ENCODE data around the gene TRA2B.
A peak's percentile ranks its signal among the peaks of the same experiment; 100 is the strongest.

Gene TRA2B

GRCh38 chr3:185966655-185967054 is 28.8 kb upstream of the TRA2B start:
- Histone ChIP-seq H3K4me3 (ENCODE audit: severe bottlenecking) (no peak overlapping the region), H3K27me3 (ENCODE audit: insufficient read depth, poor library complexity, severe bottlenecking) (no peaks in the 10 kb centered on the region), H3K4me1 (ENCODE audit: insufficient read depth, poor library complexity, severe bottlenecking) (no peaks in the 10 kb centered on the region), H3K36me3 (ENCODE audit: low read depth) (no peaks in the 10 kb centered on the region), H3K9me3 (ENCODE audit: severe bottlenecking) (no peaks in the 10 kb centered on the region), H3K27ac (ENCODE audit: poor library complexity, severe bottlenecking) (no peak overlapping the region)
- no peak for TF ChIP-seq CTCF (IDR thresholded peaks at IDR 0.05; ENCODE audit: poor library complexity, severe bottlenecking)
- DNase-seq (ENCODE audit: low spot score) (no peak), ATAC-seq (ENCODE audit: low read depth) (no peak)

GRCh38 chr3:185965496-185965895 is 27.7 kb upstream of the TRA2B start:
- TF ChIP-seq CTCF (IDR thresholded peaks at IDR 0.05; ENCODE audit: poor library complexity, severe bottlenecking): no peak
- Histone ChIP-seq H3K9me3 (ENCODE audit: severe bottlenecking) (no peaks in the 10 kb centered on the region), H3K27ac (ENCODE audit: poor library complexity, severe bottlenecking) (no peak overlapping the region), H3K4me1 (ENCODE audit: insufficient read depth, poor library complexity, severe bottlenecking) (no peaks in the 10 kb centered on the region), H3K36me3 (ENCODE audit: low read depth) (no peaks in the 10 kb centered on the region), H3K27me3 (ENCODE audit: insufficient read depth, poor library complexity, severe bottlenecking) (no peaks in the 10 kb centered on the region), H3K4me3 (ENCODE audit: severe bottlenecking) (no peak overlapping the region)
- no peak for ATAC-seq (ENCODE audit: low read depth)
- DNase-seq (ENCODE audit: low spot score): no peak

- no peaks in the 10 kb centered on the region for H3K27me3 ChIP-seq (ENCODE audit: insufficient read depth, poor library complexity, severe bottlenecking)
Measured at GRCh38 chr3:185961675-185962232, 23.9 kb upstream of the TRA2B start.

GRCh38 chr3:185960522-185961288 is 22.9 kb upstream of the TRA2B start:
- no peaks in the 10 kb centered on the region for H3K9me3 ChIP-seq (ENCODE audit: severe bottlenecking)
- DNase-seq (ENCODE audit: low spot score) (no peak), ATAC-seq (ENCODE audit: low read depth) (no peak; the same call in 2 of the 3 replicates)
- H3K27me3 ChIP-seq (ENCODE audit: insufficient read depth, poor library complexity, severe bottlenecking): no peaks in the 10 kb centered on the region
- no peak overlapping the region for H3K4me3 ChIP-seq (ENCODE audit: severe bottlenecking)
- no peak for TF ChIP-seq CTCF (IDR thresholded peaks at IDR 0.05; ENCODE audit: poor library complexity, severe bottlenecking)
- H3K27ac ChIP-seq (ENCODE audit: poor library complexity, severe bottlenecking): peak overlapping the region; percentile 70
- H3K4me1 ChIP-seq (ENCODE audit: insufficient read depth, poor library complexity, severe bottlenecking): no peaks in the 10 kb centered on the region
- H3K36me3 ChIP-seq (ENCODE audit: low read depth): no peaks in the 10 kb centered on the region

More at GRCh38 chr3:185961675-185962232, 23.9 kb upstream of the TRA2B start:
- Histone ChIP-seq H3K27ac (ENCODE audit: poor library complexity, severe bottlenecking) (no peak overlapping the region), H3K4me1 (ENCODE audit: insufficient read depth, poor library complexity, severe bottlenecking) (no peaks in the 10 kb centered on the region), H3K9me3 (ENCODE audit: severe bottlenecking) (no peaks in the 10 kb centered on the region), H3K36me3 (ENCODE audit: low read depth) (no peaks in the 10 kb centered on the region), H3K4me3 (ENCODE audit: severe bottlenecking) (no peak overlapping the region)
- no peak for TF ChIP-seq CTCF (IDR thresholded peaks at IDR 0.05; ENCODE audit: poor library complexity, severe bottlenecking)
- ATAC-seq (ENCODE audit: low read depth) (no peak), DNase-seq (ENCODE audit: low spot score) (no peak)
